ENCODE measurements around the gene MTERF1.

MTERF1 gene

GRCh38 chr7:91883676-91884362, 3.3 kb upstream of the MTERF1 start:
- ChIA-PET CTCF (no interaction called here), POLR2A (no interaction called here)
- TF ChIP-seq, protein P1, sequence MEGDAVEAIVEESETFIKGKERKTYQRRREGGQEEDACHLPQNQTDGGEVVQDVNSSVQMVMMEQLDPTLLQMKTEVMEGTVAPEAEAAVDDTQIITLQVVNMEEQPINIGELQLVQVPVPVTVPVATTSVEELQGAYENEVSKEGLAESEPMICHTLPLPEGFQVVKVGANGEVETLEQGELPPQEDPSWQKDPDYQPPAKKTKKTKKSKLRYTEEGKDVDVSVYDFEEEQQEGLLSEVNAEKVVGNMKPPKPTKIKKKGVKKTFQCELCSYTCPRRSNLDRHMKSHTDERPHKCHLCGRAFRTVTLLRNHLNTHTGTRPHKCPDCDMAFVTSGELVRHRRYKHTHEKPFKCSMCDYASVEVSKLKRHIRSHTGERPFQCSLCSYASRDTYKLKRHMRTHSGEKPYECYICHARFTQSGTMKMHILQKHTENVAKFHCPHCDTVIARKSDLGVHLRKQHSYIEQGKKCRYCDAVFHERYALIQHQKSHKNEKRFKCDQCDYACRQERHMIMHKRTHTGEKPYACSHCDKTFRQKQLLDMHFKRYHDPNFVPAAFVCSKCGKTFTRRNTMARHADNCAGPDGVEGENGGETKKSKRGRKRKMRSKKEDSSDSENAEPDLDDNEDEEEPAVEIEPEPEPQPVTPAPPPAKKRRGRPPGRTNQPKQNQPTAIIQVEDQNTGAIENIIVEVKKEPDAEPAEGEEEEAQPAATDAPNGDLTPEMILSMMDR (IDR thresholded peaks at IDR 0.05; ENCODE audit: insufficient read depth, low read length, missing control alignments) = no peak
- no peak for DNase-seq (ENCODE audit: low read depth, low spot score)
- no peak overlapping the region for H3K4me3 ChIP-seq (ENCODE audit: low read depth, low read length)

DNA sequence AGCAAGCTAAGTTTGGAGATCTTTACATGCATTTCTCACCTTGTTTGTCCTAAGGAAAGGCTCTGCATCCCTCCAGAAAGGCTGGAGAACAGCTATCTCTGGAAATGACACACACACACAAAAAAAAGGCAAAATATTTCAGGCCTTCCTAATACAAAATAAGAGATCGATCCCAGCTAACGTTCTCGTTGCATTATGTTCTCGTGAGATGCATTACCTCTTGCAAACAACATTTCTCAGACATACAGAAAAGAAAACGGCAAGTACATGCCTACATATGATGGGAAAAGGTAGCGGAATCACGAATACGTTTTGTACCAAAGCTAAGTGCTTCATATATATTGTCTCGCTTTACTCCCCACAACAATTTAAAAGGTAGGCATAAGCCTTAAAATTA, 488 bp downstream of the MTERF1 start:
- H3K4me3 ChIP-seq (ENCODE audit: low read depth, low read length) = peak overlapping the region; percentile 95
- TF ChIP-seq, protein P1 (IDR thresholded peaks at IDR 0.05; ENCODE audit: insufficient read depth, low read length, missing control alignments) = no peak
- no peak for DNase-seq (ENCODE audit: low read depth, low spot score)
- ChIA-PET POLR2A (interaction anchor here (0.6 kb wide), 1 partner anchor 14 kb away, joined by 3 read pairs; no protein-coding TSS in a partner anchor), CTCF (interaction anchor here (0.8 to 4.1 kb wide), 28 partner anchors 11 to 833 kb away, joined by 3 to 68 read pairs (median 4); partner anchors contain the start of gene GATAD1)

- ChIA-PET CTCF (interaction anchor here (0.7 to 2.3 kb wide), 10 partner anchors 9 to 831 kb away, joined by 3 to 15 read pairs (median 4); no protein-coding TSS in a partner anchor), POLR2A (no interaction called here)
- no peak for DNase-seq (ENCODE audit: low read depth, low spot score)
- no peak overlapping the region for H3K4me3 ChIP-seq (ENCODE audit: low read depth, low read length)
- TF ChIP-seq, protein P1 (IDR thresholded peaks at IDR 0.05; ENCODE audit: insufficient read depth, low read length, missing control alignments) = peak; percentile 30
Measured at GRCh38 chr7:91876391-91877133, 3.9 kb downstream of the MTERF1 start.

DNA sequence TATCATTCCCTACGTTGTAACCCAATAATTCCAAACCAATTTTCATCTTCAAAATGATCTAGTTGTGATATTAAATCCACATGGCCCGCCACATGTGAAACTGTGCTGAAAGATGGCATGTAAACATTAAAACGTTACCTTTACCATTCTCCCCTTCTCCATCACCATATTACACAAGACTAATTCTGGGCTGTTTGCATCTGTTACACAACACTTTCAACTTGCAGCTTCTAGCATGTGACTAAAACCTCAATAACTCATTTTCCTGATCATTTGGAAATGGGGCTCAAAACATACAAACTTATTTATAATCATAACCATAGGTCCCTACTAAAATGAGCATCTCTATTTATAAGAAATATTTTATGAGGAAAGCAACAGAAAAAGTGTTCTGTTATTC, 4.7 kb downstream of the MTERF1 start:
- ChIA-PET CTCF (interaction anchor here (0.7 to 2.3 kb wide), 7 partner anchors 9 to 830 kb away, joined by 4 to 13 read pairs (median 5); no protein-coding TSS in a partner anchor), POLR2A (no interaction called here)
- H3K4me3 ChIP-seq (ENCODE audit: low read depth, low read length) = no peak overlapping the region
- TF ChIP-seq, protein P1 (IDR thresholded peaks at IDR 0.05; ENCODE audit: insufficient read depth, low read length, missing control alignments) = no peak
- DNase-seq (ENCODE audit: low read depth, low spot score) = no peak

GRCh38 chr7:91872928-91873327, 7.6 kb downstream of the MTERF1 start:
- no peak overlapping the region for H3K4me3 ChIP-seq (ENCODE audit: low read depth, low read length)
- POLR2A ChIA-PET = no interaction called here
- TF ChIP-seq, protein P1 (IDR thresholded peaks at IDR 0.05; ENCODE audit: insufficient read depth, low read length, missing control alignments) = no peak
- no peak for DNase-seq (ENCODE audit: low read depth, low spot score)
- CTCF ChIA-PET = interaction anchor here (1.7 to 9.4 kb wide), 2 partner anchors 8 to 43 kb away, joined by 6 to 68 read pairs; partner anchors contain the start of gene MTERF1

GRCh38 chr7:91872069-91872468, 8.4 kb downstream of the MTERF1 start:
- TF ChIP-seq, protein P1 (IDR thresholded peaks at IDR 0.05; ENCODE audit: insufficient read depth, low read length, missing control alignments) = no peak
- H3K4me3 ChIP-seq (ENCODE audit: low read depth, low read length) = no peak overlapping the region
- DNase-seq (ENCODE audit: low read depth, low spot score) = no peak
- POLR2A ChIA-PET = no interaction called here
- CTCF ChIA-PET = interaction anchor here (1.7 to 9.4 kb wide), 2 partner anchors 9 to 42 kb away, joined by 6 to 68 read pairs; partner anchors contain the start of gene MTERF1

Measured in AG04449 (cell line).